GM12864 (cell line): ENCODE measurements around the gene PHF14.

ENCODE experiments used
- DNase-seq: peaks from one replicate; pipeline ENCODE4 v3.0.0-alpha.2; 2011; ENCODE audit warnings: low read depth
- H3K4me3 ChIP-seq: 2 replicates; pipeline ENCODE4 v1.5.1; 2011; ENCODE audit warnings: mild to moderate bottlenecking, low read depth, low read length, control low read depth
- TF ChIP-seq, protein P1 (sequence below): IDR thresholded peaks from 2 replicates; pipeline ENCODE4 v1.5.1; 2011; ENCODE audit warnings: low read depth, mild to moderate bottlenecking, moderate library complexity, low read length, control low read depth, inconsistent platforms; ENCODE audit errors: missing control alignments

Gene PHF14

DNA sequence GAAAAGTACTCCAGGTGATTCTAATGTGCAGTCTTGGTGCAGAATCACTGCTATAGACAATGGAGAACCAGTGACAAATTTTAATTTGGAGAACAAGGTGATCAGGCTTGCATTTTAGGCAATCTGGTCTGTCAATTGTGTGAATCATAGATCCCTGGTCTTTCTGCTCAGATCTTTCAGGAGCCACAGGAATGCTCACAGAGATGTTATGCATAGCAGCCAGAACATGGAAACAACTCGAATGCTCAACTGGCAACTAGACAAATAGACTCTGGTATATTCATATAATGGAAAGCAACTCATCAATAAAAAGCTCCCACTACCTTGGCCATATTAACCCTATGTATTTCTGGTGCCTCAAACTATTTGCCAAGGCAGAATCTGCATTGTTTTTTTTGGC is 209.1 kb downstream of the PHF14 start:
- no peak overlapping the region for H3K4me3 ChIP-seq
- TF ChIP-seq, protein P1, sequence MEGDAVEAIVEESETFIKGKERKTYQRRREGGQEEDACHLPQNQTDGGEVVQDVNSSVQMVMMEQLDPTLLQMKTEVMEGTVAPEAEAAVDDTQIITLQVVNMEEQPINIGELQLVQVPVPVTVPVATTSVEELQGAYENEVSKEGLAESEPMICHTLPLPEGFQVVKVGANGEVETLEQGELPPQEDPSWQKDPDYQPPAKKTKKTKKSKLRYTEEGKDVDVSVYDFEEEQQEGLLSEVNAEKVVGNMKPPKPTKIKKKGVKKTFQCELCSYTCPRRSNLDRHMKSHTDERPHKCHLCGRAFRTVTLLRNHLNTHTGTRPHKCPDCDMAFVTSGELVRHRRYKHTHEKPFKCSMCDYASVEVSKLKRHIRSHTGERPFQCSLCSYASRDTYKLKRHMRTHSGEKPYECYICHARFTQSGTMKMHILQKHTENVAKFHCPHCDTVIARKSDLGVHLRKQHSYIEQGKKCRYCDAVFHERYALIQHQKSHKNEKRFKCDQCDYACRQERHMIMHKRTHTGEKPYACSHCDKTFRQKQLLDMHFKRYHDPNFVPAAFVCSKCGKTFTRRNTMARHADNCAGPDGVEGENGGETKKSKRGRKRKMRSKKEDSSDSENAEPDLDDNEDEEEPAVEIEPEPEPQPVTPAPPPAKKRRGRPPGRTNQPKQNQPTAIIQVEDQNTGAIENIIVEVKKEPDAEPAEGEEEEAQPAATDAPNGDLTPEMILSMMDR = no peak

DNA sequence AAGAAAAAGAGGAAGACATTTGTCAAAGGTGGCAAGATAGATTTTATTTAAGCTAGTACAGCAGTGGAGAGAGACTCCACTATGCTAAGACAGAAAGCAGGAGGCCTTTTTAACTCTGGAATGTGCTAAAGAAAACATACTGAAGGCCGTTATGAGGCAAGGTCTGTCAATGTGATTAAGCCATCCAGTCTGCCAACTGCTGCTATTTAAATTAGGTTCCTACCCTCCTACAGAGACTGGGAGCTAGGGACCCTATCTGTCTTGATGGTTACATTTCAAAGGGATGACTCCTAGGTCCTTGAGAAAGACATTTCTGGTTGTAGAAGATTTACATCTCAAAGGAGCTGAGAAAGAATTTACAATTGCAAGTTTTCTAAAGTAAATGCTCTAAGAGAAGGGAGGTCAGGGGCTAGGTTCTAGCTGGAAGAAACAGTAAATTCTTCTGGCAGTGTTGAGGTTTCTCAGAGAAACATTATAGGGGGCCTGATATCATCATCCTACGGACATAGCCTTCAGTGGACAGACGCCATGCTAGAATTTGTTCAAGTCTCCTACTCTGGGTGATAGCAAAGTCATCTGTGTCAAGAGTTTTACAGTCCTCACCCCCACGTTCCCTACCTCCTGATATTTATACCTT is 211.6 kb downstream of the PHF14 start:
- DNase-seq = no peak

More for the DNA sequence above, 209.1 kb downstream of the PHF14 start:
- DNase-seq = no peak

DNA sequence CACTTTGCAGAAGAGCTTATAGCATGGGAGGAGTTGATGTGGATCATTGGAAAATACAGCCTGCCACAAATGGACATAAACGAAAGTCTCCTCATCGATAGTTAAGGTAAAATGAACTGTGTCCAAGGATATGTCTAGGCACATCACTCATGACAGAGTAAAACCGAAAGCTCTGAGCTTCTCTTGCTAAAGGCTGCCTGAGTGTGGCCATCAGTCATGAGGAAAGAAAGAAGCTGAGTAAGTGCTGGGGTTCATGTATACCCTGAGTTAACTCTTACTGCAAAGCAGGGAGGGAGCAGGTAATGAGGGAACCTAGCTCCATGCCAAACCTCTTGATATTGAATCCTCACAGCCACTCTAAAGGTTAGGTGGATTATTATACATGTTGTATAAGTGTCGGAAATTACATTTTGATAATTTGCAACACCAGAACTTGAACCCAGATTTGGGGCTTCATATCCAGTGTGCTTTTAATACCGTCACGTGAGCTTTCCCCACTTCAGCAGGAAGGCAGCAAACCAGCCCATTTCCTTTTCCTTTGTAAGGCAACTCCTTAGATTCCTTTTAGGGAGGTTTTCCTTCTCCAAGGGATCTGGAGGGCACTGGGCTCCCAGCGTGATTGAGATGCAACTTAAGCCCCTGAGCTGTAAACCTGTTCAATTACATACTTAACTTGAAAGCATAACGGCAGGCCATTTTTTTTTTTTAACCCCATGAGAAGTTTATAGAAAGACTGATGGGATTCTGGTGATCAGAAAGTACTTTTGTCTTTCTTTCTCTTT is 215.0 kb downstream of the PHF14 start:
- no peak for DNase-seq
- H3K4me3 ChIP-seq = no peak overlapping the region
- TF ChIP-seq, protein P1 = no peak

More for the DNA sequence above, 211.6 kb downstream of the PHF14 start:
- no peak overlapping the region for H3K4me3 ChIP-seq
- TF ChIP-seq, protein P1 = no peak

DNA sequence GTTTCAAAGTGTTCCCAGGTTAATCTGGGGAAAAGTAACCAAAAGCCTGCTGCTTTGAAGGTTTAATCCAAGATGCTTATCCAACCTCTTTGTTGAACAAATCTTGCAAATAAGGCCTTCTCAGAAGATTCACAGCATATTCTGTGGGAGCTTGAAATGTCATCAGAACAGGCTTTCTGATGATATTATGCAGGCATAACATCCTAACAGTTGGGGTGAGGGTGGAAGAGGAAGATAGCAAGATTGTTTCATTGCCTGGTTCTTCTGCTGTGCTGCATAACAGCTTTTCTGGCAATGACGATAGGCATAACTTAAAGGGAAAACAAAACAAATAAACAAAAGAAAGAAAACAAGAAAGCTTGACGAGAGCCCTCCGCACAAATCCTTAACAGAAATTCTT is 217.4 kb downstream of the PHF14 start:
- no peak overlapping the region for H3K4me3 ChIP-seq
- DNase-seq = no peak
- TF ChIP-seq, protein P1 = no peak

DNA sequence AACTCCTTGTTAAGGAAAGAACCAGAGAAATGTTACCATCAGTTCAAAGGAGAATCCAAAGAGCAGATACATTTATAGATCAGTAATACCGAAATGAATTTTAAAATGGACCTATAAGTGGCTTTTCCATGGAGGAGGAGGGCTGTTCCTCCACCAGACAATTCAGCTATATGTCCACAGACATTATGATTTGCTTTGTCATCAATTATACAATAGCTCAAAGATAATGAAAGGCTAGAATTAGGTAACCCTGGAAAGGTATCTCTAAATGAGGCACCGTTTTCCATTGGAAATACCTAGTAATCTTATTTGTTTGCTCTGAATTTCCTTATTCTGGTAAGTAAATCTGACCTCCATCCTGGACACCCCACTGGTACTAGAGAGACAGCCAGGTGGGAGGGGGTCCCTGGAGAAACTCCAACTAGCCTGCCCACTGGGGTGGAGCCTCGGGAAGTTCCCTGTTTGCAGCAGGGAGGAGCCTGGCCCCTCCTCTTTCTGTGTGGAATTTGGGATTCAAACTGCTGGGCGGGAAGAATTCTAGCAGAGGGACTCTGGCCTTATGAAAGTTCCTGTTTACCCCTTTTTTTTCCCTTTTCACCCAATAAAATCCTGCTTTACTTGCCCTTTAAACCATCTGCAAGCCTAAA is 218.0 kb downstream of the PHF14 start:
- DNase-seq = no peak
- TF ChIP-seq, protein P1 = no peak
- no peak overlapping the region for H3K4me3 ChIP-seq

DNA sequence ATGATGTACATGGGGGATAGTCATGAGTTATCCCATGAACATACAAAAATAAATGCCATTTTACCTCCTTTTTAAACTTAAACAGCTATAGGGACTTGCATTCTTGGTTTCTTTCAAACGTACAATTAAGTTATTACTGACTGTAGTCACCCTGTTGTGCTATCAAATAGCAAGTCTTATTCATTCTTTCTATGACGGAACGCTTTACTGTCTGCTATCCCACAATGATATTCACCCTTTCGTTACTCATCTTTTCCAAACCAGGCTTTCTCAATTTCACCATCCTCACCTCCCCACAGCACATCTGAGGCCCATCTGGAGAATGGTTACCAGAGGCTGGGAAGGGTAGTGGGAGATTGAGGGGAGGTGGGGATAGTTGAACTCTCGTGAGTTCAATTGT is 218.8 kb downstream of the PHF14 start:
- DNase-seq = no peak
- TF ChIP-seq, protein P1 = no peak
- H3K4me3 ChIP-seq = no peak overlapping the region
